ENCODE data around the gene OR2AT4.

Gene OR2AT4

GRCh38 chr11:75078233-75078632 lies 18.4 kb downstream of the OR2AT4 start:
- Histone ChIP-seq H3K27me3 (peaks cover 0 to 15% of the 10 kb centered on the region in 2 donors), H3K9me3 (no peaks in the 10 kb centered on the region), H3K4me3 (no peak overlapping the region), H3K36me3 (no peaks in the 10 kb centered on the region), H3K4me1 (no peaks in the 10 kb centered on the region), H3K27ac (no peak overlapping the region)
- no peak for DNase-seq
- no peak for TF ChIP-seq CTCF (IDR thresholded peaks at IDR 0.05)
- intact Hi-C loops (cut with DNase I; ENCODE audit: low total_unique reads): no loop called here

GRCh38 chr11:75077316-75077715 lies 19.4 kb downstream of the OR2AT4 start:
- Histone ChIP-seq H3K4me1 (no peaks in the 10 kb centered on the region), H3K27ac (no peak overlapping the region), H3K4me3 (no peak overlapping the region), H3K9me3 (no peaks in the 10 kb centered on the region), H3K27me3 (peaks cover 0 to 12% of the 10 kb centered on the region in 2 donors), H3K36me3 (no peaks in the 10 kb centered on the region)
- intact Hi-C loops (cut with DNase I; ENCODE audit: low total_unique reads): no loop called here
- TF ChIP-seq CTCF (IDR thresholded peaks at IDR 0.05): no peak
- DNase-seq: no peak

GRCh38 chr11:75076671-75077070 lies 20.0 kb downstream of the OR2AT4 start:
- Histone ChIP-seq H3K4me3 (no peak overlapping the region), H3K27ac (no peak overlapping the region), H3K9me3 (no peaks in the 10 kb centered on the region), H3K36me3 (no peaks in the 10 kb centered on the region), H3K4me1 (no peaks in the 10 kb centered on the region), H3K27me3 (peaks cover 0 to 13% of the 10 kb centered on the region in 2 donors)
- DNase-seq: no peak
- no peak for TF ChIP-seq CTCF (IDR thresholded peaks at IDR 0.05)
- intact Hi-C loops (cut with DNase I; ENCODE audit: low total_unique reads): no loop called here

- intact Hi-C loops (cut with DNase I; ENCODE audit: low total_unique reads): no loop called here
- H3K4me1 ChIP-seq: no peaks in the 10 kb centered on the region
- no peak for TF ChIP-seq CTCF (IDR thresholded peaks at IDR 0.05)
- no peaks in the 10 kb centered on the region for H3K36me3 ChIP-seq
- no peak overlapping the region for H3K27ac ChIP-seq
- H3K27me3 ChIP-seq: peaks cover 0 to 16% of the 10 kb centered on the region in 2 donors
- no peaks in the 10 kb centered on the region for H3K9me3 ChIP-seq
- H3K4me3 ChIP-seq: no peak overlapping the region
- no peak for DNase-seq
These were observed 23.1 kb downstream of the OR2AT4 start for GRCh38 chr11:75073459-75074190.

GRCh38 chr11:75072582-75072981 lies 24.1 kb downstream of the OR2AT4 start:
- DNase-seq: no peak
- Histone ChIP-seq H3K27ac (no peak overlapping the region), H3K36me3 (no peaks in the 10 kb centered on the region), H3K4me1 (no peaks in the 10 kb centered on the region), H3K9me3 (no peaks in the 10 kb centered on the region), H3K4me3 (no peak overlapping the region), H3K27me3 (peaks cover 0 to 16% of the 10 kb centered on the region in 2 donors)
- intact Hi-C loops (cut with DNase I; ENCODE audit: low total_unique reads): no loop called here
- no peak for TF ChIP-seq CTCF (IDR thresholded peaks at IDR 0.05)
